ENCODE data around the gene KRTAP19-6.

DNA sequence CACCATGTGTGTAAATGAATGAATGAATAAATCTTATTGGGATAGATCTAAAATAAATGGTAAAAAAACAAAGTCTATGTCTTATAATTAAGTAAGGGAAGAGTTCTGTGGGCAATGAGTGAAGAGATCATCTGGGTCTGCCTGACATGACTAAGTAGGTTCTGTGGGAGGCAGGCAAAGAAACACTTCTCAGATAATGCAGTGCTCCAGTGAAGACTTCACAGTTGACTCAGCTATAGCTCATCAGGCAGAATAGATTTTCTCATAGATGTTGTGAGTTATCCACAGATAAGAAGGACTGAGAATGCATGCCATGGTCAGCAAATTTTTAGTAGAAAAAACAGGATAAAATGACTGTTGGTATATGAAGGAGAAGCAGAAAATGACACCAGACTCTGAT lies 36.1 kb upstream of the KRTAP19-6 start:
- no peak for TF ChIP-seq ZNF302 (tag by site-specific recombination; IDR thresholded peaks at IDR 0.05; ENCODE audit: low read depth)
- TF ChIP-seq, protein P1, sequence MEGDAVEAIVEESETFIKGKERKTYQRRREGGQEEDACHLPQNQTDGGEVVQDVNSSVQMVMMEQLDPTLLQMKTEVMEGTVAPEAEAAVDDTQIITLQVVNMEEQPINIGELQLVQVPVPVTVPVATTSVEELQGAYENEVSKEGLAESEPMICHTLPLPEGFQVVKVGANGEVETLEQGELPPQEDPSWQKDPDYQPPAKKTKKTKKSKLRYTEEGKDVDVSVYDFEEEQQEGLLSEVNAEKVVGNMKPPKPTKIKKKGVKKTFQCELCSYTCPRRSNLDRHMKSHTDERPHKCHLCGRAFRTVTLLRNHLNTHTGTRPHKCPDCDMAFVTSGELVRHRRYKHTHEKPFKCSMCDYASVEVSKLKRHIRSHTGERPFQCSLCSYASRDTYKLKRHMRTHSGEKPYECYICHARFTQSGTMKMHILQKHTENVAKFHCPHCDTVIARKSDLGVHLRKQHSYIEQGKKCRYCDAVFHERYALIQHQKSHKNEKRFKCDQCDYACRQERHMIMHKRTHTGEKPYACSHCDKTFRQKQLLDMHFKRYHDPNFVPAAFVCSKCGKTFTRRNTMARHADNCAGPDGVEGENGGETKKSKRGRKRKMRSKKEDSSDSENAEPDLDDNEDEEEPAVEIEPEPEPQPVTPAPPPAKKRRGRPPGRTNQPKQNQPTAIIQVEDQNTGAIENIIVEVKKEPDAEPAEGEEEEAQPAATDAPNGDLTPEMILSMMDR (tag by site-specific recombination; IDR thresholded peaks at IDR 0.05): no peak
- TF ChIP-seq, protein P2, sequence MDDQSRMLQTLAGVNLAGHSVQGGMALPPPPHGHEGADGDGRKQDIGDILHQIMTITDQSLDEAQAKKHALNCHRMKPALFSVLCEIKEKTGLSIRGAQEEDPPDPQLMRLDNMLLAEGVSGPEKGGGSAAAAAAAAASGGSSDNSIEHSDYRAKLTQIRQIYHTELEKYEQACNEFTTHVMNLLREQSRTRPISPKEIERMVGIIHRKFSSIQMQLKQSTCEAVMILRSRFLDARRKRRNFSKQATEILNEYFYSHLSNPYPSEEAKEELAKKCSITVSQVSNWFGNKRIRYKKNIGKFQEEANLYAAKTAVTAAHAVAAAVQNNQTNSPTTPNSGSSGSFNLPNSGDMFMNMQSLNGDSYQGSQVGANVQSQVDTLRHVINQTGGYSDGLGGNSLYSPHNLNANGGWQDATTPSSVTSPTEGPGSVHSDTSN (CRISPR knock-in tag; IDR thresholded peaks at IDR 0.05): no peak
- no peak for TF ChIP-seq ZBTB8A (tag by site-specific recombination; IDR thresholded peaks at IDR 0.05)
- TF ChIP-seq, protein P3, sequence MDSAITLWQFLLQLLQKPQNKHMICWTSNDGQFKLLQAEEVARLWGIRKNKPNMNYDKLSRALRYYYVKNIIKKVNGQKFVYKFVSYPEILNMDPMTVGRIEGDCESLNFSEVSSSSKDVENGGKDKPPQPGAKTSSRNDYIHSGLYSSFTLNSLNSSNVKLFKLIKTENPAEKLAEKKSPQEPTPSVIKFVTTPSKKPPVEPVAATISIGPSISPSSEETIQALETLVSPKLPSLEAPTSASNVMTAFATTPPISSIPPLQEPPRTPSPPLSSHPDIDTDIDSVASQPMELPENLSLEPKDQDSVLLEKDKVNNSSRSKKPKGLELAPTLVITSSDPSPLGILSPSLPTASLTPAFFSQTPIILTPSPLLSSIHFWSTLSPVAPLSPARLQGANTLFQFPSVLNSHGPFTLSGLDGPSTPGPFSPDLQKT (IDR thresholded peaks at IDR 0.05; ENCODE audit: borderline replicate concordance, low read depth, low read length): no peak
- TF ChIP-seq, protein P4, sequence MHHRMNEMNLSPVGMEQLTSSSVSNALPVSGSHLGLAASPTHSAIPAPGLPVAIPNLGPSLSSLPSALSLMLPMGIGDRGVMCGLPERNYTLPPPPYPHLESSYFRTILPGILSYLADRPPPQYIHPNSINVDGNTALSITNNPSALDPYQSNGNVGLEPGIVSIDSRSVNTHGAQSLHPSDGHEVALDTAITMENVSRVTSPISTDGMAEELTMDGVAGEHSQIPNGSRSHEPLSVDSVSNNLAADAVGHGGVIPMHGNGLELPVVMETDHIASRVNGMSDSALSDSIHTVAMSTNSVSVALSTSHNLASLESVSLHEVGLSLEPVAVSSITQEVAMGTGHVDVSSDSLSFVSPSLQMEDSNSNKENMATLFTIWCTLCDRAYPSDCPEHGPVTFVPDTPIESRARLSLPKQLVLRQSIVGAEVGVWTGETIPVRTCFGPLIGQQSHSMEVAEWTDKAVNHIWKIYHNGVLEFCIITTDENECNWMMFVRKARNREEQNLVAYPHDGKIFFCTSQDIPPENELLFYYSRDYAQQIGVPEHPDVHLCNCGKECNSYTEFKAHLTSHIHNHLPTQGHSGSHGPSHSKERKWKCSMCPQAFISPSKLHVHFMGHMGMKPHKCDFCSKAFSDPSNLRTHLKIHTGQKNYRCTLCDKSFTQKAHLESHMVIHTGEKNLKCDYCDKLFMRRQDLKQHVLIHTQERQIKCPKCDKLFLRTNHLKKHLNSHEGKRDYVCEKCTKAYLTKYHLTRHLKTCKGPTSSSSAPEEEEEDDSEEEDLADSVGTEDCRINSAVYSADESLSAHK (tag by site-specific recombination; IDR thresholded peaks at IDR 0.05): no peak
- TF ChIP-seq ZNF626 (tag by site-specific recombination; IDR thresholded peaks at IDR 0.05): no peak
- no peak for TF ChIP-seq ZNF239 (tag by site-specific recombination; IDR thresholded peaks at IDR 0.05)
- TF ChIP-seq, protein P5, sequence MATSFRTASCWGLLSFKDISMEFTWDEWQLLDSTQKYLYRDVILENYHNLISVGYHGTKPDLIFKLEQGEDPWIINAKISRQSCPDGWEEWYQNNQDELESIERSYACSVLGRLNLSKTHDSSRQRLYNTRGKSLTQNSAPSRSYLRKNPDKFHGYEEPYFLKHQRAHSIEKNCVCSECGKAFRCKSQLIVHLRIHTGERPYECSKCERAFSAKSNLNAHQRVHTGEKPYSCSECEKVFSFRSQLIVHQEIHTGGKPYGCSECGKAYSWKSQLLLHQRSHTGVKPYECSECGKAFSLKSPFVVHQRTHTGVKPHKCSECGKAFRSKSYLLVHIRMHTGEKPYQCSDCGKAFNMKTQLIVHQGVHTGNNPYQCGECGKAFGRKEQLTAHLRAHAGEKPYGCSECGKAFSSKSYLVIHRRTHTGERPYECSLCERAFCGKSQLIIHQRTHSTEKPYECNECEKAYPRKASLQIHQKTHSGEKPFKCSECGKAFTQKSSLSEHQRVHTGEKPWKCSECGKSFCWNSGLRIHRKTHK (tag by site-specific recombination; IDR thresholded peaks at IDR 0.05): no peak
- TF ChIP-seq MYNN (tag by site-specific recombination; IDR thresholded peaks at IDR 0.05; ENCODE audit: borderline replicate concordance): no peak
- TF ChIP-seq ZXDB (tag by site-specific recombination; IDR thresholded peaks at IDR 0.05): no peak
- no peak for TF ChIP-seq ZNF274 (IDR thresholded peaks at IDR 0.05; ENCODE audit: low read length)
- no peak for TF ChIP-seq ZNF274 (tag by site-specific recombination; IDR thresholded peaks at IDR 0.05; ENCODE audit: borderline replicate concordance)
- no peak for TF ChIP-seq KLF16 (tag by site-specific recombination; IDR thresholded peaks at IDR 0.05)
- TF ChIP-seq, protein P6, sequence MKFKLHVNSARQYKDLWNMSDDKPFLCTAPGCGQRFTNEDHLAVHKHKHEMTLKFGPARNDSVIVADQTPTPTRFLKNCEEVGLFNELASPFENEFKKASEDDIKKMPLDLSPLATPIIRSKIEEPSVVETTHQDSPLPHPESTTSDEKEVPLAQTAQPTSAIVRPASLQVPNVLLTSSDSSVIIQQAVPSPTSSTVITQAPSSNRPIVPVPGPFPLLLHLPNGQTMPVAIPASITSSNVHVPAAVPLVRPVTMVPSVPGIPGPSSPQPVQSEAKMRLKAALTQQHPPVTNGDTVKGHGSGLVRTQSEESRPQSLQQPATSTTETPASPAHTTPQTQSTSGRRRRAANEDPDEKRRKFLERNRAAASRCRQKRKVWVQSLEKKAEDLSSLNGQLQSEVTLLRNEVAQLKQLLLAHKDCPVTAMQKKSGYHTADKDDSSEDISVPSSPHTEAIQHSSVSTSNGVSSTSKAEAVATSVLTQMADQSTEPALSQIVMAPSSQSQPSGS (tag by site-specific recombination; IDR thresholded peaks at IDR 0.05; ENCODE audit: low read depth): no peak

Measured in HEK293 (cell line).